B cell (primary cell): ENCODE measurements around the gene SNPH. TPM values are rescaled to one million over a fixed set of nuclear protein-coding genes. Genes with fewer than 3 reads are reported as not detected.
A peak's percentile ranks its signal among the peaks of the same experiment; 100 is the strongest.

Source experiments
- ATAC-seq: fragments of 200-7000 bp; cut with Tn5 transposase; one replicate; pipeline ENCODE4 v1.10.0; 2021; ENCODE audit warnings: low read depth, mild to moderate bottlenecking, moderate number of reproducible peaks, moderate library complexity
- CTCF ChIA-PET: fragments of 350-600 bp; sonication (Branson Sonifier 250); formaldehyde crosslinking; loops from one replicate; lab custom pipeline; 2021; ENCODE audit warnings: antibody characterized with exemption, inconsistent platforms; lab: Charles Lee
- POLR2A ChIA-PET: fragments of 350-600 bp; sonication (Branson Sonifier 250); formaldehyde crosslinking; loops from one replicate; lab custom pipeline; 2021; ENCODE audit warnings: antibody characterized with exemption; lab: Charles Lee
- DNase-seq: peaks from one replicate; pipeline ENCODE4 v3.0.0; 2013
- H2AFZ ChIP-seq: 2 replicates; pipeline ENCODE4 v1.6.1; 2012; ENCODE audit warnings: mild to moderate bottlenecking, low read depth, low read length; ENCODE audit not compliant: insufficient read depth, poor library complexity, severe bottlenecking
- H3K27ac ChIP-seq, 2 donors: 1 replicate in 1 of 2; 2 replicates in 1 of 2; pipeline ENCODE4 v1.5.1; 2012 to 2013; ENCODE audit warnings: low read length in 2 of 2, mild to moderate bottlenecking in 2 of 2, moderate library complexity in 1 of 2
- H3K27me3 ChIP-seq, 4 experiments: fragments of 200-600 bp in 1 of 4; sonication (generic) in 1 of 4; replicated peaks in 1 of 4; 1 replicate in 2 of 4; 2 replicates in 2 of 4; pipeline versions ENCODE4 v1.6.1 to v1.7.0; 2013 to 2016; ENCODE audit warnings: low read length in 3 of 4, mild to moderate bottlenecking in 2 of 4, mixed read lengths in 1 of 4, moderate library complexity in 1 of 4; ENCODE audit not compliant: insufficient read depth in 4 of 4, control insufficient read depth in 3 of 4; ENCODE audit errors: control extremely low read depth in 1 of 4
- H3K36me3 ChIP-seq, 2 experiments: replicated peaks in 1 of 2; 1 replicate in 1 of 2; 2 replicates in 1 of 2; pipeline versions ENCODE4 v1.6.1 to v1.7.1; 2013; ENCODE audit warnings: low read length in 1 of 2; ENCODE audit not compliant: insufficient read depth in 2 of 2, control insufficient read depth in 1 of 2; ENCODE audit errors: control extremely low read depth in 1 of 2, extremely low read depth in 1 of 2
- H3K4me1 ChIP-seq, 2 donors: fragments of 200-600 bp in 1 of 2; sonication (generic) in 1 of 2; 1 replicate in 1 of 2; 2 replicates in 1 of 2; pipeline versions ENCODE4 v1.5.1 to v1.6.1; 2013 to 2017; ENCODE audit warnings: low read length in 2 of 2; ENCODE audit not compliant: control insufficient read depth in 2 of 2, insufficient read depth in 2 of 2
- H3K4me2 ChIP-seq: replicated peaks from 2 replicates; pipeline ENCODE3; 2012; ENCODE audit warnings: mild to moderate bottlenecking, low read depth, low read length; ENCODE audit not compliant: poor library complexity, severe bottlenecking
- H3K4me3 ChIP-seq, 5 experiments: fragments of 200-600 bp in 1 of 5; sonication (generic) in 1 of 5; 1 replicate in 3 of 5; 2 replicates in 2 of 5; pipeline versions ENCODE4 v1.5.1 to v1.7.0; 2011 to 2016; ENCODE audit warnings: low read length in 4 of 5, mild to moderate bottlenecking in 4 of 5, low read depth in 2 of 5, control low read depth in 1 of 5, moderate library complexity in 1 of 5; ENCODE audit not compliant: insufficient read depth in 1 of 5; ENCODE audit errors: control extremely low read depth in 1 of 5, extremely low read depth in 1 of 5
- H3K79me2 ChIP-seq: fragments of 200-600 bp; sonication (generic); one replicate; pipeline ENCODE4 v1.6.0; 2016; ENCODE audit warnings: low read length; ENCODE audit not compliant: control insufficient read depth, insufficient read depth
- H3K9ac ChIP-seq: fragments of 200-600 bp; sonication (generic); 2 replicates; pipeline ENCODE4 v1.6.1; 2017; ENCODE audit warnings: mild to moderate bottlenecking, low read length, moderate library complexity
- H3K9me3 ChIP-seq, 3 donors: one replicate each; pipeline versions ENCODE4 v1.6.1 to v1.7.1; 2013; ENCODE audit warnings: low read length in 2 of 3; ENCODE audit not compliant: control insufficient read depth in 2 of 3, insufficient read depth in 1 of 3; ENCODE audit errors: control extremely low read depth in 1 of 3
- H4K20me1 ChIP-seq: 2 replicates; pipeline ENCODE4 v1.6.0; 2012; ENCODE audit warnings: mild to moderate bottlenecking, low read length; ENCODE audit not compliant: insufficient read depth, control insufficient read depth, poor library complexity, severe bottlenecking
- H3K27ac Mint-ChIP-seq: one replicate; pipeline ENCODE4 v1.8.0; 2021; ENCODE audit warnings: mixed read lengths
- H3K27me3 Mint-ChIP-seq: one replicate; pipeline ENCODE4 v1.8.0; 2021; ENCODE audit warnings: mixed read lengths
- H3K4me1 Mint-ChIP-seq: one replicate; pipeline ENCODE4 v1.8.0; 2021; ENCODE audit warnings: mixed read lengths
- H3K4me3 Mint-ChIP-seq: one replicate; pipeline ENCODE4 v1.8.0; 2021; ENCODE audit warnings: mixed read lengths
- H3K9me3 Mint-ChIP-seq: one replicate; pipeline ENCODE4 v1.8.0; 2022; ENCODE audit warnings: mixed read lengths; ENCODE audit not compliant: insufficient read depth
- CTCF ChIP-seq: fragments of 200-600 bp; IDR thresholded peaks from one replicate; pipeline ENCODE4 v1.8.0; 2022; ENCODE audit warnings: antibody characterized with exemption, mild to moderate bottlenecking
- EZH2 ChIP-seq: IDR thresholded peaks from 2 replicates; pipeline ENCODE4 v1.6.1; 2012; ENCODE audit warnings: borderline replicate concordance, low read depth, mild to moderate bottlenecking, moderate library complexity, low read length; ENCODE audit not compliant: insufficient read depth, poor library complexity, severe bottlenecking
- WGBS: methylation state at CpG from one replicate; pipeline ENCODE4 v1.1.5; 2013; ENCODE audit warnings: missing lambda C conversion rate; ENCODE audit not compliant: insufficient coverage; 5-methylcytosine and 5-hydroxymethylcytosine counted together
- intact Hi-C: fragments of 100-400 bp; cut with micrococcal nuclease; formaldehyde crosslinking; loops from one replicate; pipeline ENCODE4 v1.10.0; 2022
- polyA plus RNA-seq: library from polyadenylated mRNA; depleted of rRNA; stranded (reverse); fragments of >200 nt; gene quantifications from 2 replicates; pipeline ENCODE4 v1.2.3, GENCODE V29; 2012
- total RNA-seq, 2 donors: library from RNA; stranded (reverse); fragments of 120-200 nt in 1 of 2; gene quantifications; 1 replicate in 1 of 2; 2 replicates in 1 of 2; pipeline versions ENCODE4 v1.2.3 to v1.2.4, GENCODE V29; 2013 to 2022

SNPH gene
- total and polyA plus RNA-seq, 2 donors (not counting 1 experiment from before 2014, with no cell fraction given) = 0.67 to 3.0 TPM

- ATAC-seq = no peak
- peak overlapping the region; percentile 91 for H3K4me3 Mint-ChIP-seq
- TF ChIP-seq CTCF = no peak
- TF ChIP-seq EZH2 = no peak
- H3K79me2 ChIP-seq = no peaks in the 10 kb centered on the region
- no peak overlapping the region for H3K4me3 ChIP-seq
- H3K9ac ChIP-seq = no peak overlapping the region
- H3K4me1 Mint-ChIP-seq = peaks cover 13% of the 10 kb centered on the region
- ChIA-PET POLR2A (interaction anchor here (0.7 kb wide), 1 partner anchor 579 kb away, joined by 4 read pairs; no protein-coding TSS in a partner anchor), CTCF (interaction anchor here (0.6 kb wide), 1 partner anchor 1741 kb away, joined by 3 read pairs; no protein-coding TSS in a partner anchor)
- no peaks in the 10 kb centered on the region for H3K36me3 ChIP-seq
- H2AFZ ChIP-seq = no peak overlapping the region
- H3K9me3 Mint-ChIP-seq = no peaks in the 10 kb centered on the region
- H3K4me2 ChIP-seq = no peak overlapping the region
- 97% methylated on average over 3 of the region's 3 CpGs for WGBS
- H3K27ac ChIP-seq = no peak overlapping the region
- intact Hi-C loops = loop anchor here (5.0 kb wide), 1 partner anchor 151 kb away; the partner anchor contains the start of gene PSMF1
- H3K9me3 ChIP-seq = peaks cover 0 to 3% (median 0%) of the 10 kb centered on the region in 3 donors
- H3K4me1 ChIP-seq = peaks cover 9 to 15% of the 10 kb centered on the region in 2 donors
- H3K27me3 Mint-ChIP-seq = peaks cover 3% of the 10 kb centered on the region
- no peak for DNase-seq
- H3K27me3 ChIP-seq = peaks cover 0 to 10% (median 1%) of the 10 kb centered on the region in 4 experiments
- no peaks in the 10 kb centered on the region for H4K20me1 ChIP-seq
- H3K27ac Mint-ChIP-seq = no peak overlapping the region
Measured at GRCh38 chr20:1267809-1268374, 1.8 kb downstream of the SNPH start.

- Histone ChIP-seq H3K4me1 (peaks cover 9 to 15% of the 10 kb centered on the region in 2 donors), H3K9ac (no peak overlapping the region), H3K36me3 (no peaks in the 10 kb centered on the region), H3K4me3 (no peak overlapping the region), H4K20me1 (no peaks in the 10 kb centered on the region), H3K27me3 (peaks cover 0 to 6% (median 0%) of the 10 kb centered on the region in 4 experiments), H3K27ac (no peak overlapping the region), H3K9me3 (no peaks in the 10 kb centered on the region), H2AFZ (no peak overlapping the region), H3K4me2 (no peak overlapping the region), H3K79me2 (no peaks in the 10 kb centered on the region)
- ChIA-PET POLR2A (no interaction called here), CTCF (no interaction called here)
- Mint-ChIP-seq H3K4me1 (peaks cover 13% of the 10 kb centered on the region), H3K9me3 (no peaks in the 10 kb centered on the region), H3K27me3 (peaks cover 3% of the 10 kb centered on the region), H3K27ac (no peak overlapping the region), H3K4me3 (no peak overlapping the region)
- no peak for DNase-seq
- intact Hi-C loops = loop anchor here (5.0 kb wide), 1 partner anchor 152 kb away; the partner anchor contains the start of gene PSMF1
- no peak for ATAC-seq
- TF ChIP-seq EZH2 (no peak), CTCF (no peak)
- 99% methylated on average over 6 of the region's 8 CpGs for WGBS
Measured at GRCh38 chr20:1269235-1269634, 3.1 kb downstream of the SNPH start.
